GM19397 (cell line): ENCODE data around the gene SLC47A1.
"Not testable (repeated sequence)": the region's sequence is repeated elsewhere in the genome, so short reads cannot be mapped to it uniquely, and the experiment has no call there.

Experiments
- ATAC-seq: cut with Tn5 transposase; IDR thresholded peaks from one replicate; pipeline ENCODE4 v1.9.1; 2021; ENCODE audit warnings: mild to moderate bottlenecking, moderate library complexity; ENCODE audit not compliant: unreplicated experiment

The SLC47A1 gene

DNA sequence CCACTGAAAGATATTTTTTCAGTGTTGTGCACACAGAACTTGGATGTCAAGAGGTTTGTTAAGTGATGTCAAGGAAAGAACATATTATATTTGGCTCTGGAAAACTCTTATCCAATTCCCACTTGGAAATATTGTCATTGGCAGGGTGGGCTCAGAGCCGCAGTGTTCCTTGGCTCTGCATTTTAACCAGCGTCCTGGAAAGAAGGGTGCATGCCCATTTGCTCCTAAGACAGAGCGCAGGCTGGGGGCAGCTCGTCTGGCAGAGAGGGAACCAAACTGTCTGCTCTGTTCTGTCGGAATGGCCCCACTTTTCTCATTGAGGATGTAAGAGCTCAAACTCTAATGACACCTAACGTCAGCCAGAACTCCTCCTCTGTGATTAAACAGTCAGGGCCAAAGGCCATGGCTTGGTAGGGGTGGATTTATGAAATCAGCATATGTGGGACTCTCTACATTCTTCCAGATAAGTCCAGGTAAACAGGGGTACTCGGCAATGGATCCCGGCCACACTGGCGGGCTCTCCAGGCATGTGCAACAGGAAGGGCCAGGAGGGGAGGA is 18.0 kb downstream of the SLC47A1 start:
- ATAC-seq, result no peak

DNA sequence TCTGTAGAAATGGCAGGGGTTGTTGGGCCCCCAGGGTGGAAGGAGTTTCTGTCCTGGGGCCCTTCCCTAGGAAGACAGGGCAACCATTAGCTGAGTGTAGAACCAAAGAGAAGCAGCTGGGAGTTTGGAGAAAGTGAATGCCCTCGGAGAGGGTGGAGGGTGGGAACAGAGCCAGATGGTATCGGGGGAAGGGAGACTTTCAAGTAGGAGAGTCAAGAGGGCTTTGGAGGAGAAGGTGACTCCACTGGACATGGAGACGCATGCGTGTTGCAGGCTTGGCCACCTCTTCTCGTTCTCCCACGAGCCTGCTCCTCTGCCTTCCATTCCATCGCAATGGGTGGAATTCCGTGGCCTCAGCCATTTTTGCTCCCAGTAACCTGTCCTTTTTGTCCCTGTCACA is 19.4 kb downstream of the SLC47A1 start:
- ATAC-seq, result no peak

DNA sequence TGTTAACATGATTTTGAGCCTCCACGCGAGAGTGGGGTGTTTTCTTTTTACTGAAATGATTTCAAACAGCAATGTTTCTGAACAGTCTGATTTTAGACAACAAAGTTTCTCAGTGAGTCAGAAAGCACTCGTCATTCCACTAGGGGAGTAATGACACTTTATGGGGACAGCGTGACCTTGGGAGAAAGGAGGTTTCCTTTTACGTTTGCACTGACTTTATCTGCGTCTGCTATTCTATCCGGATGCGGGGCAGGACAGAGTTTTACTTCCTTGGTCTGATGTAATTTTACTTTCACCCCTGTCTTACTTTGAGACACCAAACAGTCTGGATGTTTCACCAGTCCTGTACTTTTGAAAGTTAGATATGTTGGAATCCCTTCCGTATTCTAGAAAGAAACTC is 20.7 kb downstream of the SLC47A1 start:
- ATAC-seq, result no peak

DNA sequence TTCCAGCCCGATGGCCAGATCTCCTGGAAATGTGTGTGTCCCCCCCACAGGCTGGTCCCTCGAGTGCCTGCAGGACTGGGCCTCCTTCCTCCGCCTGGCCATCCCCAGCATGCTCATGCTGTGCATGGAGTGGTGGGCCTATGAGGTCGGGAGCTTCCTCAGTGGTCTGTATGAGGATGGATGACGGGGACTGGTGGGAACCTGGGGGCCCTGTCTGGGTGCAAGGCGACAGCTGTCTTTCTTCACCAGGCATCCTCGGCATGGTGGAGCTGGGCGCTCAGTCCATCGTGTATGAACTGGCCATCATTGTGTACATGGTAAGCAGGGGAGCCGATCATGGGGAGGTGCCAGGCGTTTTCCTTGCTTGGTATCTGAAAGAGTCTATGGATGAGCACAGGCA is 22.1 kb downstream of the SLC47A1 start:
- ATAC-seq, result no peak

DNA sequence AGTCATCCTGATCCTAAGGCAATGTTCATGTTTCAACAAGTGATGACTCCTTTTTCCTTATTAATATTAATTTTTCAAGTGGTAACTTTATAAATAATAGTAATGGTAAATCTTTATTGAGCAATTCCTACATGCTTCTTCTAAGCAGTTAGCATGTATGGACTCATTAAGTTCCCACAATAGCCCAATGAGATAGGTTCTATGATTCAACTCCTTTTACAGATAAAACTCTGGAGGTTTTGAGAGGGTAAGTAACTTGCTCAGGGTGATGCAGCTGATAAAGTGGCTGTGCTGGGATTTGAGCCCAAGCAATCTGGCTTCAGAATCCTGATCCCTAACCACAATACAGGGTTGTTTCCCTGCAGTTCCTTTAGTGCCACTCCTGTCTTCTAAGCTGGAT is 25.3 kb downstream of the SLC47A1 start:
- ATAC-seq, result no peak

DNA sequence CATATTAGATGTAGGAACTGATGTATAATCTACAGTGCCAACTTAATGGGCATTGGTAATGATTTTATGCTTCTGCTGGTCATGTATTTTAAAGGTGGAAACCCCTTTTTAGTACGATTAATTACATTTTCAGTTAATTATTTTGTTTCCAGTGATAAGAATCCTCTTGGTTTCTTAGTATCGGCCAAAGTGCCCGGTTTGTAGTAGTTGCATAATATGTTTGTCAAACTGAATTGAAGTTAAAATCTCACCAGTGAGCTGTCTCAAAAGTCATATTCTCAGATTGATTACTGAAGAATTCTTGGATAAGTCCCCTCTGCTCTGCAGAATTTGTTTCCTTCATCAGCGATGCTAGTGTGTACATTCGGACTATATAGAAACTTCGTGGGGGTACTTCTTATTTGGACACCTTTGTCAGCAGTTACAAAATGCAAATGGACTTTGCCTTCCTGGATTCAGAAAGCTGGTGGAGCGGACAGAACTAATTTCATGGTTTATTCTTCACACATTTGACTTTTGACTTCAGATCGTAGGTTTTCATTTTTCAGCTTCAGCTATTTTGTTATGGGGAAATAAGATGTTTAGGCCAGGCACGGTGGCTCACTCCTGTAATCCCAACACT is 28.2 kb downstream of the SLC47A1 start:
- no peak for ATAC-seq

DNA sequence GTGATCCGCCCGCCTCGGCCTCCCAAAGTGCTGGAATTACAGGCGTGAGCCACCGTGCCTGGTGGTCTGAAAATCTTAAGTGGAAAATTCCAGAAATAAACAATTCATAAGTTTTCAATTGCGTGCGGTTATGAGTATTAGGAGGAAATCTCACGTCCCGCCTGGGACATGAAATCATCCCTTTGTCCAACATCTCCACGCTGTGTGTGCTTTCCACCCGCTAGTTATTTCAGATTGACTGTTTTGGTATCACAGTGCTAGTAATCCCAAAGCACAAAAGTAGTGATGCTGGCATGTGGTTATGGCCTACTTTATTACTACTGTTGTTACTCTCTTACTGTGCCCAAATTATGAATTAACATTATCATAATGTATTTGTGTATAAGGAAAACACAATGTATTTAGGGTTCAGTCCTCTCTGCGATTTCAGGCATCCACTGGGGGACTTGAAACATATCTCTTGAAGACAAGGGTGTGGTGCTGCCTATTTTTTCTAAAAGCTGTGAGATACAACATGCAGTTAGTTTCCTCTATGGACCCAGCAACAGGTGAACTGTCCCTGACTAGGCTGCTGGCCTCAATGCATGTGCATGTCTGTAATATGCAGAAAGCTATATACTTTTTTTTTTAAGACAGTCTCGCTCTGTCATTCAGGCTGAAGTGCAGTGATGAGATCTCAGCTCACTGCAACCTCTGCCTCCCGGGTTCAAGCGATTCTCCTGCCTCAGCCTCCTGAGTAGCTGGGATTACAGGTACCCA is 32.3 kb downstream of the SLC47A1 start:
- no peak for ATAC-seq

DNA sequence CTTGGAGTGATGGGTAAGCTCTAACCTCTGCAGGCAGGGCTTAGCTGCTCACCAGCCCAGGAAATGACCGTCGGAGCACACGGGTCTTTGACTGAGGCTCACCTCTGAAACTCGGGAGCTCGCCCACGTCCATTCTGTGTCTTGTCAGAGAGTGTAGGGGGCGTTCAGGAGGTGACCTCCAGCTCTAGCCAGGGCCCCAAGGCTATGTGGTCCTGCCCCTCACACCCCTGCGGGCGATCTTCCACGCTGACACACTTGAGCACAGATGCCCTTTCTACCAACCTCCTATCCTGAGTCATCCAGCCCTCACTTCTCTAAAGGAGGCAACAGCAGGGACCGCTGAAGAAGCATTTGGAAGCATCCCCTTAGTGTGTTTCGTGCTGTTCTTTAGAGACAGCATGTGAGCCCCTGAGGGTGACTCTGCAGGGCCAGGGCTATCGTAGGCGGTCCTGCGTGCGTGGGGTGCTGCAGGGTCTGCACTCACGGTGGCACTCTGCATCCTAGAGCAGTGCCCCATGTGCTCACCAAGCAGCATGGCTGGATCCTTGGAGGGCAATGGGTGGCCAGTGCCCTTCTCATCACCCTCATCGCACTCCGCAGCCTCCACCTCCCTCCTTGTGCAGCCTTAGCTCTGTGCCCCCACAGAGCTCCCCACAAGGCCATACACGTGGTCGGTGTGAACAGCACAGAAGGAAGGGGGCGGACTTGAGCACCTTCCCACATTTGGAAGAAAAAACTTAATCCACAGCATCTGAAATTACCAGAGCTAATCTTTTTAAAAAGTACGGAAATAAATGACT is 33.8 kb downstream of the SLC47A1 start:
- no peak for ATAC-seq

DNA sequence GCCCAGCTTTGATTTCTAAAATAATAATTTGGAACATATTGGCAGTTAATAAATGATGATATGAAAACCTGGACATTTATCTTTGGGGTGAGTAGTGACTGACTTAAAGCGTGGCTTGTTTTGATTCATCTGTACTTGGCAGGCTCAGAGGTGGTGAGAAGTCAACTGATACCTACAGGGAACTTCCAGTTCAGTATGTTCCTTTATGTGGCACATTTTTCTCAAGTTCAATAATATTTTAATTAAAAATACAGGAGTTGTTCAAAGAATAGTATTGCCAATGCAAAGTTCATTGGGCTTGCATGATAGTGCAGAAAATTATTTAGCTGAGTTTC is 34.3 kb downstream of the SLC47A1 start:
- no peak for ATAC-seq

DNA sequence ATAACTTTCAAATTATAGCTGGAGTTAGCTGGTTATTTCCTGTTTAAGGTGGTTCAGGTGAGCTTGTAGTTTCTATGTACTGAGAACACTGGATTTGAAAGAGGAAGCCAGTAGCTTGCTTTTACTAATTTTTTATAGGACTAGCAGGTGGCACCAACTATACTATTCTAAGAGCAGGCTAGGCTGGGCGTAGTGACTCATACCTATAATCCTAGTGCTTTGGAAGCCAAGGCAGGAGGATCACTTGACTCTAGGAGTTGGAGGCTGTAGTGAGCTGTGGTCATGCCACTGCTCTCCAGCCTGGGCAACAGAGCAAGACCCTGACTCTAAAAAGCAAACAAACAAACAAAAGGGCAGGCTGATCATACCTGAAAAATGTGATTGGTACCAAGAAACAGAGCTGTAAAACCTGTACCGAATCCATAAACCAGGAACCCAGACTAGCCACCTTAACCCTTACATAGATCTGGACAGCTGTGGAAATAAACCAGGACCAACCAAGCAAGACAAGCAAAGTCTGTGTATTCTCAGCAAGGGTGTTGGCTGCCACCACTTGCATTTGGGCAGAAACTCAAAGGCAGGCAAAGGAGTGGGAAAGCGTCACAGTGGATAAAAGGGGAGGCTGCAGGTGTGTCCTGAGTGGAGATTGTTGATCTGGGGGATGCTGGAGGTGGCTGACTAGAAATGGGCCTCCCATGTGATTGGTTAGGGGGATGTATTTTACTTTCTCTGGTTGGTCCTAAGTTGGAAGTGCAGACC is 36.3 kb downstream of the SLC47A1 start:
- ATAC-seq, result no peak

DNA sequence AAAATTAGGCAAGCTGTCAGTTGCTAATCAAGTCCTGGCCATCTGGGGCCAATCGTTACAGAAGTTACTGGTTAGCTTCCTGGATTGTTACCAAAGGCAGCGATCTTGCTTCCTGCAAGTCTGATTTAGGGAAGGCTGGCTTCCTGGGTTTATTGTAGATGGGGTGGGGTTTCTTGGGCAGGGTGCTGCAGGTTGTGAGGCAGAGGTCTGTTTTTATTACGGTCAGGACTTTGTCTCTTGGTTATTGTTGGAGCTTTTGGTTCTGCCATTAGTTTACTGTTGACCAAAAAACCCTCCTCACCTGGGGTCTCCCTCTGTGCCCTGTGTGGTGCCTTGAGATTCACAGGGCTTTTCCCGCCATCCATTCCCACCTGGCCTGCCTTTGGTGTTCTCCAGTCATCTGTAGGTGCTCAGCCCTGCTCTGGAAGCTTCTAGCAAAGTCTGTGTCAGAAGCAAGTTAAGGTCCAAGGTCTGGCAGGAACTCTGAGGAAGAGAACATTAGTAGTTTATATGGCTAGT is 36.9 kb downstream of the SLC47A1 start:
- no peak for ATAC-seq

DNA sequence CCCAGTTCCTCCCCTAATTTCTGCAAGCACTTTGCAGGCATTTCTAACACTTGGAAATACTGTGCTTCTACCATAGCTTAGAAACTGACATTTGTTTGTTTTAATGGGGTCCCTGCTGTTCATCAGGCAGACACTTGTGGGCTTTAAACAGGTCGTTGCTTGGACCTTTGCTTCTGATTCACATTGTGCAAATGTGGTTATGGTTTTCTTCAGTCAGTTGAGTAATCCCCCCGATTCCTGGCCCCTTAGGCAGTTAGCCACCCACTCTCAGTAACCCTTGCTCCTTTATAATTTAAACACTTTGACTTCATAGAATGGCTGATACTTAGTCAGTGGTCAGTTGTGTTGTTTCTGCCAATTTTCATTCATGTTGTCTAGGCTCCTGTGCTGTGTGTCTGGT is 39.4 kb downstream of the SLC47A1 start:
- no peak for ATAC-seq

DNA sequence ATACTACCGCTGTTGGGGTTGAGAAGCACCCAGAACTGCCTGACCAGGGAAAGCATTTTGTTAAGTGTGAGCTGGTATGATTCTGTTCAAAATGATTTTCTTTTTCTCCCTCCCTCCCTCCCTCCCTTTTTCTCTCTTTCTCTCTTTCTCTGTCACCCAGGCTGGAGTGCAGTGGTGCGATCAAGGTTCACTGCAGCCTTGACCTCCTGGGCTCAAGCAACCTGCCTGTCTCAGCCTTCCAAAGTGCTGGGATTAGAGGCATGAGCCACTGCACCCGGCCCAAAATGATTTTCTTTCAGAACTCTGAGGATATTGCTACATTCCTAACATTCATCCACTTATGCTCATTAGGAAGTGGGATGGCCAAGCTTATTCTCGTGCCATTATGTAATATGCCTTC is 41.3 kb downstream of the SLC47A1 start:
- ATAC-seq, result no peak

DNA sequence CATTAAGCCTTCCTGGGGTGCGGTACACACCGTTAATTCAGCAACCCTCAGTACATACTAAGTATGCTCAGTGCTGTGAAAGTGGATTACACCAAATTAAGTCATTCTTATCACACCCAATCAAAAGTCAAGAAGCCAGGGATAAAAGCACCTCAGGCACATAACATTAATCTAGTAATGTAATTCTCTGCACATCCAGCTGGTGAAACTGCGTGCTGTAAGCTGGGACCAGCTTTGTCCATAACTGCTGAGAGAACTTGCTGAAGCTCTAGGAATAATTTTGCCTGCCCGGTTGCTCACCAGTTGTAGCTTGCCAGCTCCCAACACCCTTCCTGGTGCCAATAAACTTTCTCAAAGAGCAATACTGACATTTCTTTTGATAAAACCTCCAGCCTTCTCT is 44.9 kb downstream of the SLC47A1 start:
- no peak for ATAC-seq

DNA sequence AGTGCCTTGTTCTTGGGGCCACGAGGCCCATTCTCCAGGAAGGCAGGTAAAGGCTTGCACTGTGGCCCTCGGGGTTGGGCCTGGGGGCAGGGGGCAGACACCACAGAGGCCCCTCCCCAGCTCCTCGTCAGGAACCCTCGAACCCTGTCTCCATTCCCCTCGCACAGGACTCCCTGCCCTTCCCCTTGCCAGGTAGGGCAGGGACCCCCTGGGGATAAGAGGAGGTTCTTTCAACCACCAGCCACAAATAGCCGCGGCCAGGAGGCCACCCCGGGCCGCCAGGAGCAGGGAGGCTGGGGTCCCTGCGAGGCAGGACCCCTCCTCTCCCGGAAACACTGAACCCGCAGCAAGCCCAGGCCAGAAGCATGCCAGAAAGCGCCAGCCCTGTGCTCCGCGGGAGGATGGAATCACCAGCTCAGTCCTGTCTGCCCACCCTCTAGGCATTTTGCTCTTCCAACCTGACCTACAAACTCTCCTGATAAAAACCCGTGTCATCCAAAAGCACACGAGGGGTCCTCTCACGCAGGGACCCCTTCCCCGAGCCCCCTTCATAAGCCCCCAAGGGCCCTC is 45.6 kb downstream of the SLC47A1 start:
- ATAC-seq, result no peak

DNA sequence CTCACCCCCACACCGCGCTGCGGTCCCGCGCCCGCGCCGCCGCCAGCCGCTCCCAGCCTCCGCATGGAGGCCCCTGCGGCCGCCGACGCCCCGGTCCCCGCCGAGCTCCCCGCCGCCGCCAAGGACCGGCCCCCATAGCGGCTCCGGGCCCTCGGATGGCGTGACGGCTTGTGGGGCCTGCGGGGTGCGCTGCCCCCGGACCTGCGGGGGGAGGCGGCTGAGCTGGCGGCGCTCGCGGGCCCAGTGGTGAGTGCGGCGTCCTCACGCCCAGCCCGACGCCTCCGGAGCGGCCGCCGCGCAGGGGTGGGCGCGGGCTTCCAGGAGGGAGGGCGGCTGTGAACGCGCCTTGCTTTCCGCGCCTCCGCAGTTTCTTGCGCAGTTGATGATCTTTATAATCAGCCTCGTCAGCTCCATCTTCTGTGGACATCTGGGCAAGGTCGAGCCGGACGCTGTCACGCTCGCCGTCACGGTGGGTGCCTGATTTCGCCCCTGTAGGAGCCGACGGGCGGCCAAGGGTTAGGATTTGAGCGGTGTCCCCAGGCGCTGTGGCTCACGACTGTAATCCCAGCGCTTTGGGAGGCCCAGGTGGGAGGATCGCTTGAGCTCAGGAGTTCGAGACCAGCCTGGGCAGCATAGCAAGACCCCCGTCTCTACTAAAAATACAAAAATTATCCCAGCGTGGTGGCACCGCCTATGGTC is 46.4 kb downstream of the SLC47A1 start:
- no peak for ATAC-seq

DNA sequence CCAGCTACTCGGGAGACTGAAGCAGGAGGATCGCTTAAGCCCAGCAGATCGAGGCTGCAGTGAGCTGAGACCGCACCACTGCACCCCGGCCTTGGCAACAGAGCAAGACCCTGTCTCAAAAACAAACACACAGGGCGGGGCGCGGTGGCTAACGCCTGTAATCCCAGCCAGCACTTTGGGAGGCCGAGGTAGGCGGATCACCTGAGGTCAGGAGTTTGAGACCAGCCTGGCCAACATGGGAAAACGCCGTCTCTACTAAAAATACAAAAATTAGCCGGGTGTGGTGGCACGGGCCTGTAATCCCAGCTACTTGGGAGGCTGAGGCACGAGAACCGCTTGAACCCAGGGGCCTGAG is 46.9 kb downstream of the SLC47A1 start:
- not testable (repeated sequence) for ATAC-seq

DNA sequence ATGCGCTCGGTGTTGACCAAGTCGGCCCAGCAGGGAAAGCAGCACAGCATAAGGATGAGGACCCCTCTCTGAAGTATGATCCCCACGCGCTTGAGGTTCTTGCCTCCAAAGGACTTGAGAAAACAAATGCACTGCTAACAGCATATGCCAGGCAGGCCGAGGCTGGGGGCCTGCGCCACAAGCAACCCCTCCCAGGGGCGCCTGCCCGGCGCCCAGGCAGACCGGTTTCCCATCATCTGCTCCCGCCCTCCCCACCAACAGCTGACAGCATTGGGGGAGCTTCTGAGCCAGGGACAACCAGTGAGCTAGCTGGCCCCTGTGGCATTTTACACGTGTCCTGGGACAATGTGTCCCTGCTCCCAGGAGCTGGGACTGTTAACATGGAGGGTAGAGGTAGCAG is 48.5 kb downstream of the SLC47A1 start:
- ATAC-seq, result not testable (repeated sequence)

DNA sequence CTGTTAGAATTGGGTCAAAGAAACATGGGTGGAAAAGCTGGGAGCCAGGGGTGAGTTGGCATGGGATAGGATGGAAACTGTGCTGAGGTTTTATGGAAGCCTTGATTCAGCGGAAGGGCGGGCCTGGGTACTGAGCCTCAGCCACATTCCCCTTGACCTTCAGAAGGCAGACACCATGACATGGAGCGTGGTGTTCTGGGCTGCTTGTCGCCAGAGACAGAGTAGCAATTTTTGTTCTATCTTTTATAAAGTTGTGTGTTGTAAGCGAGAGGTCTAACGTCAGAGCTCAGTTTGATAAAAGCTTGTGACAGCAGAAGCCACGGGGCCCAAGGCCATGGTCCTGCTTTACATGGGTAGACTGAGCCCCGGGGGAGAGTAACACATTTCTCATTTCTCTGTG is 50.2 kb downstream of the SLC47A1 start:
- ATAC-seq, result no peak

DNA sequence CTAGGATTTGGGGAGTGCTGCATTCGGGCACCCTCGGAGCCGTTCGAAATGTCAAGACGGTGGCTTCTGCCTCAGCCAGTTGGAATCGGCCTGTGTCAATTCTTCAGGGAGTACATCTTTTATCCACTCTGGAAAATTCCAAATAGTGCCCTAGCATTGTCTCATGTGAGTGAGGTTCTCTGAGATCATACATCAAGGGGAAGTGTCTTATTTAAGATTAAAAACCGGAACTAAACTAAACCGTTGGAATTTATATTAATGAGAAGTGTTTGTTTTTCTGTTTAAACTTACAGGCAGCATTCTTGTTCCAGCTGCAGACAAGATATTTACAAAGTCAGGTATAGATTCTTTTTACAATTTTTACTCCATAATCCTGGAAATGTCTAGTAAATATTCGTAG is 56.8 kb downstream of the SLC47A1 start:
- ATAC-seq, result no peak
